Neural cell (in vitro differentiated cells): ENCODE measurements around the gene IPO8.
"Not testable (repeated sequence)": the region's sequence is repeated elsewhere in the genome, so short reads cannot be mapped to it uniquely, and the experiment has no call there.

Source experiments
- EZH2 ChIP-seq: fragments of 200-600, 300-800 bp; shearing (Covaris generic), sonication (generic); IDR thresholded peaks from 2 replicates; pipeline ENCODE4 v1.6.1; 2014; ENCODE audit warnings: antibody characterized with exemption, low read length, borderline replicate concordance, mild to moderate bottlenecking; ENCODE audit not compliant: insufficient read depth, poor library complexity, severe bottlenecking
- TF ChIP-seq, protein P1 (sequence below): fragments of 450-650 bp; IDR thresholded peaks from 2 replicates; pipeline ENCODE4 v1.5.1; 2014; ENCODE audit warnings: antibody characterized with exemption, mild to moderate bottlenecking, moderate library complexity; ENCODE audit not compliant: poor library complexity, severe bottlenecking
- TF ChIP-seq, protein P2 (sequence below): IDR thresholded peaks from 2 replicates; pipeline ENCODE4 v1.6.1; 2012; ENCODE audit warnings: borderline replicate concordance

DNA sequence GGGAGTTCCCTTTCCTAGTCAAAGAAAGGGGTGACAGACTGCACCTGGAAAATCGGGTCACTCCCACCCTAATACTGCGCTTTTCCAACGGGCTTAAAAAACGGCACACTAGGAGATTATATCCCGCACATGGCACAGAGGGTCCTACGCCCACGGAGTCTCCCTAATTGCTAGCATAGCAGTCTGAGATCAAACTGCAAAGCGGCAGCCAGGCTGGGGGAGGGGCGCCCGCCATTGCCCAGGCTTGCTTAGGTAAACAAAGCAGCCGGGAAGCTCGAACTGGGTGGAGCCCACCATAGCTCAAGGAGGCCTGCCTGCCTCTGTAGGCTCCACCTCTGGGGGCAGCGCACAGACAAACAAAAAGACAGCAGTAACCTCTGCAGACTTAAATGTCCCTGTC lies 107.1 kb downstream of the IPO8 start:
- TF ChIP-seq, protein P1, sequence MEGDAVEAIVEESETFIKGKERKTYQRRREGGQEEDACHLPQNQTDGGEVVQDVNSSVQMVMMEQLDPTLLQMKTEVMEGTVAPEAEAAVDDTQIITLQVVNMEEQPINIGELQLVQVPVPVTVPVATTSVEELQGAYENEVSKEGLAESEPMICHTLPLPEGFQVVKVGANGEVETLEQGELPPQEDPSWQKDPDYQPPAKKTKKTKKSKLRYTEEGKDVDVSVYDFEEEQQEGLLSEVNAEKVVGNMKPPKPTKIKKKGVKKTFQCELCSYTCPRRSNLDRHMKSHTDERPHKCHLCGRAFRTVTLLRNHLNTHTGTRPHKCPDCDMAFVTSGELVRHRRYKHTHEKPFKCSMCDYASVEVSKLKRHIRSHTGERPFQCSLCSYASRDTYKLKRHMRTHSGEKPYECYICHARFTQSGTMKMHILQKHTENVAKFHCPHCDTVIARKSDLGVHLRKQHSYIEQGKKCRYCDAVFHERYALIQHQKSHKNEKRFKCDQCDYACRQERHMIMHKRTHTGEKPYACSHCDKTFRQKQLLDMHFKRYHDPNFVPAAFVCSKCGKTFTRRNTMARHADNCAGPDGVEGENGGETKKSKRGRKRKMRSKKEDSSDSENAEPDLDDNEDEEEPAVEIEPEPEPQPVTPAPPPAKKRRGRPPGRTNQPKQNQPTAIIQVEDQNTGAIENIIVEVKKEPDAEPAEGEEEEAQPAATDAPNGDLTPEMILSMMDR, result not testable (repeated sequence)
- TF ChIP-seq, protein P2, sequence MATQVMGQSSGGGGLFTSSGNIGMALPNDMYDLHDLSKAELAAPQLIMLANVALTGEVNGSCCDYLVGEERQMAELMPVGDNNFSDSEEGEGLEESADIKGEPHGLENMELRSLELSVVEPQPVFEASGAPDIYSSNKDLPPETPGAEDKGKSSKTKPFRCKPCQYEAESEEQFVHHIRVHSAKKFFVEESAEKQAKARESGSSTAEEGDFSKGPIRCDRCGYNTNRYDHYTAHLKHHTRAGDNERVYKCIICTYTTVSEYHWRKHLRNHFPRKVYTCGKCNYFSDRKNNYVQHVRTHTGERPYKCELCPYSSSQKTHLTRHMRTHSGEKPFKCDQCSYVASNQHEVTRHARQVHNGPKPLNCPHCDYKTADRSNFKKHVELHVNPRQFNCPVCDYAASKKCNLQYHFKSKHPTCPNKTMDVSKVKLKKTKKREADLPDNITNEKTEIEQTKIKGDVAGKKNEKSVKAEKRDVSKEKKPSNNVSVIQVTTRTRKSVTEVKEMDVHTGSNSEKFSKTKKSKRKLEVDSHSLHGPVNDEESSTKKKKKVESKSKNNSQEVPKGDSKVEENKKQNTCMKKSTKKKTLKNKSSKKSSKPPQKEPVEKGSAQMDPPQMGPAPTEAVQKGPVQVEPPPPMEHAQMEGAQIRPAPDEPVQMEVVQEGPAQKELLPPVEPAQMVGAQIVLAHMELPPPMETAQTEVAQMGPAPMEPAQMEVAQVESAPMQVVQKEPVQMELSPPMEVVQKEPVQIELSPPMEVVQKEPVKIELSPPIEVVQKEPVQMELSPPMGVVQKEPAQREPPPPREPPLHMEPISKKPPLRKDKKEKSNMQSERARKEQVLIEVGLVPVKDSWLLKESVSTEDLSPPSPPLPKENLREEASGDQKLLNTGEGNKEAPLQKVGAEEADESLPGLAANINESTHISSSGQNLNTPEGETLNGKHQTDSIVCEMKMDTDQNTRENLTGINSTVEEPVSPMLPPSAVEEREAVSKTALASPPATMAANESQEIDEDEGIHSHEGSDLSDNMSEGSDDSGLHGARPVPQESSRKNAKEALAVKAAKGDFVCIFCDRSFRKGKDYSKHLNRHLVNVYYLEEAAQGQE, result not testable (repeated sequence)
- TF ChIP-seq EZH2, result not testable (repeated sequence)
